NCI-H1092 (cell line): ENCODE results near the gene ZMYND12.

Experiments used
- DNase-seq: peaks from one replicate; lab custom pipeline; 2025; lab: John Stamatoyannopoulos, UW

Gene ZMYND12

GRCh38 chr1:42392255-42392654 is 63.6 kb downstream of the ZMYND12 start:
- no peak for DNase-seq

DNA sequence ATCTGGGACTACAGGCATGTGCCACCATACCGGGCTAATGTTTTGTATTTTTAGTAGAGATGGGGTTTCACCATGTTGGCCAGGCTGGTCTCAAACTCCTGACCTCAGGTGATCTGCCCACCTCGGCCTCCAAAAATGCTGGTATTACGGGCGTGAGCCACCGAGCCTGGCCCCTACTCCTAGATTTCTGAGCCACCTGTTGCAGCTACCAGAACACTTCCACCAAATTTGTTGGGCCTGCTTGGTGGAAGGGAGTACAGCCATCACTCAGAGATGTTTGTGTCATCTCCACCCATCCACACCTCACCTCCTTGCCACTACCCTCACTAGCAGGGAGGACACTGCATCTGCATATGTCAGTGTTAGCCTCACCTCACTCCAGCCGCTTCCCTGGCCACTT is 69.8 kb downstream of the ZMYND12 start:
- DNase-seq = no peak

DNA sequence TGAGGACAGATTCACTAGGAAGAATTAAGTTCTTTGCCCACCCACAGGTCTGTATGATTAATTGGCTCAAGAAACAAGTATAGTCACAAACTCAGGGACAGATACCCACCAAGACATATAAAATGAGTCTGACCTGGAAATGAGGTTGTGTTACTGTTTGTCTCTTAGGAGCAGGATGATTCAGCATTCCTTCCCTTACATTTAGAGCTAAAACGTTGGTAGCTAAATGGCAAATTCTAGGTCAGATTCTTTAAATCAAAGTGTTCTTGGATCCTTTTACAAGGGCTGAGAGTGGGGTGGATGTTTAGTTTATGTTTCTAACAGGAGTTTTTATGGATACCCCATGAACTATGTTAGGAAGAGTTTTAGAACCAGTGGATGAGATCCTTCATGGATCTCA is 70.5 kb downstream of the ZMYND12 start:
- no peak for DNase-seq

DNA sequence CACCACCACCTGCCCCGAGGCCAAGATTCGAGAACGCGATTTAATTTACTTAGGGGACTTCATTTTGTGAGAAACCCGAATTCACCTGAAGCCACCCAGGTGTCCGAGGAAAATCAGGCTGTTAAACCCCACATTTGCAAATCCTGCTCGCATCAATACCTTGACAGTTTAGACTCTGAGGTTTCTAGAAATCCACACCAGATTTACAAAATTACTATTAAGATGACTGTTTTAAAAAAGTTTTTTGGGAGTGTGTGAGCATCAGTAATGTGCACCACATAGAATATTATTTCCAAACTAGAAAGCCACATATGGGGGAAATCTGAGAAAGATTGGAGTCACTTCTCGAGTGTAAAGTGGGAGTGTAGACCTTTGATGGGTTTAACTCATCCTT is 74.5 kb downstream of the ZMYND12 start:
- DNase-seq = no peak

DNA sequence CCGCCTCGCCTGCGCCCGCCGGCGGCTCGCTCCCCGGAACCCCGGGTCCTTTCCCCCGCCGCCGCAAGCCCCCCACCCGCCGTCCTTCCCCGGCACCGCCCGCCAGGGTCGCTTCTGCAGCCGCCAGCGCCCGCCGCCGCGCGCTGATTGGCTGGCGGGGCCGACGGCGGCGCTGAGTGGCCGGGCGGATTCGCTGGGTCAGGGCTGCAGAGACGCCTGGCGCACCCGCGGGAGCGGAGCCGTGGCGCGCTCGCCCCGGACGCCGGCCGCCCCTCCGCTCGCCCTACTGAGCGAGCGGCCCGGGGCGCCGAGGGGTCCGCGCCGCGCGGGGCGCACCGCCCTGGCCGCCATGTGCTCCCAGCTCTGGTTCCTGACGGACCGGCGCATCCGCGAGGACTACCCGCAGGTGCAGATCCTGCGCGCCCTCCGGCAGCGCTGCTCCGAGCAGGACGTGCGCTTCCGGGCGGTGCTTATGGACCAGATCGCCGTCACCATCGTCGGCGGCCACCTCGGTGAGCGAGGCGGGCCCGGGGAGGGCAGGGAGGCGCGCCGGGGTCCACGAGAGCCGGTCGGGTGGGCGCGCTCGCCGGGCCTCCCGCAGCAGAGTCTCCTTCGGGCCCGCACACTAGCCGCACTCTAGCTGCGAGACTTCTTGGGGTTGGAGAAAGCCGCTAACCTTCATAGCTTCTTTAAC is 75.1 kb downstream of the ZMYND12 start, which contains the start of gene RIMKLA:
Gene RIMKLA (plus strand): TSS at position 207 of the 694 bp plus-strand sequence. CDS start 143 bp downstream, at position 350.
- peak; percentile 82 for DNase-seq
